IMR-90 (cell line): ENCODE data around the gene SLAMF1. TPM values are rescaled to one million over a fixed set of nuclear protein-coding genes. Genes with fewer than 3 reads are reported as not detected.

Experiments
- CTCF ChIP-seq: conservative IDR thresholded peaks from 2 replicates; pipeline ENCODE4 v1.5.1; 2012; ENCODE audit warnings: mild to moderate bottlenecking, low read depth, low read length, improper control_type of control experiment
- polyA plus RNA-seq, 3 experiments: library from polyadenylated mRNA; depleted of rRNA; stranded (reverse); fragments of >200 nt; gene quantifications; 2 replicates each; pipeline ENCODE4 v1.2.3, GENCODE V29; 2012; ENCODE audit warnings: low replicate concordance in 1 of 3
- total RNA-seq: library from RNA; depleted of rRNA; stranded (reverse); fragments of >200 nt; gene quantifications from 2 replicates; pipeline ENCODE4 v1.2.3, GENCODE V29; 2012

Gene SLAMF1
- total and polyA plus RNA-seq, 2 of the 4 experiments (the other 2 are of a cell fraction), result not detected

DNA sequence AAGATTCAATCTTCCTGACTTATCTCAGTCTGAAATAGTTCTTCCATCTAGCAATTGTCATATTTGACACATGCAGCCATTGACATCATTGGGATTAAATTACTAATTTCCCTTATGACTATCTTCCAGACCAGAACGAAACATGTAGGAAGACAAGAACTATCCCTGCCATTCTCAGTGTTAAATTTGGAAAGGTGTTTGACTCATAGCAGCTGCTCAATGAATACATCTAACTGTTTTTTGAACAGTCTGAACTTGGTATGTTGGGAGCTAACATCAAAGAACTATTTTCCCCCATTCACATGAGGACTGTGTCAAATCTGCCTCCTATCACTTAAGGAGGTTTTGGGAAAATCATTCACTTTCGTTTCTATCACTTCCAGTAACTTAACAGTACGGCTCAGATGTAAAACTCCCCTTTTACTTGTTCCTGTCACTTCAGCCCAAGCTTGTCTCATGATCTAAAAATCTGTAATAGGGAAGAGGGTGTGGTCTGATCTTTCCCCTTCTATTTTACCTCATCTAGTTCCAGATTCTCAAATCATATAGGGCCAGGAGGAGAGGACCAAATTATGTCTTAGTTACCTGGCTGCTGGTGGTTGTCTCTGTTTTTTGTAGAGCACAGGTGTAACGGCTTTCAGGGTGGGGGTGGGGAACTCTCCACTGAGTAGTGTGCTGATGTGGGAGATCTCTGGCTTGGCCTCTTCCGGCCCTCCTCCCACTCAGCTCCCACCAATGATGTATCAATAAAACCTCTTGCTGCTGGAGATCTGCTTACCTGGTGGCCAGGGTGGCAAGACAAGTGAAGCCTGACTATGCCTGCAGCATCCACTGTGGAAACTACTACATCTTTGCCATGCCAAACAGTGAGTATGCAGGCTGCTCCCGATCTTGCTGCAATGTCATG is 26.2 kb upstream of the SLAMF1 start (continued):
- no peak for TF ChIP-seq CTCF
